ENCODE measurements around the gene RNF32. TPM values are rescaled to one million over a fixed set of nuclear protein-coding genes. Genes with fewer than 3 reads are reported as not detected.

The RNF32 gene
- total and polyA plus RNA-seq, 2 experiments from 2014 or later = 0.92 to 2.3 TPM

DNA sequence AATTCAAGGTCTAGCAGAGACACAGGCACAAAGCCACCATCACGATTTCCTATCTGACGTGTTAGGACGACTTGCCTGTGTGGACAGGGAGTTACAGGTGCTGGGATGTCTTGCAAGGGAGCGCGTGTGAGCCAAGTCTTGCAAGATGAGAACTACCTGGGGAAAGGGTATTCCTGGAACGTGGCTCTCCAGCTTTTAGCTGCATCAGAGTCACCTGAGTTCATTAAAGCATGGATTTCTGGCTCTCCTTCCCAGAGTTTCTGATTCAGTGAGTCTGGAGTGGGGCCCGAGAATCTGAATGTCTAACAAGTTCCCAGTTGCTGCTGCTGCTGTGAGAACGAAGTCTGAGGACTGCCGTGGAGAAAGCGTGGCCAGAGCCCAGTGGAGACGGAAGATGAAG, 30.0 kb upstream of the RNF32 start:
- TF ChIP-seq, protein P1, sequence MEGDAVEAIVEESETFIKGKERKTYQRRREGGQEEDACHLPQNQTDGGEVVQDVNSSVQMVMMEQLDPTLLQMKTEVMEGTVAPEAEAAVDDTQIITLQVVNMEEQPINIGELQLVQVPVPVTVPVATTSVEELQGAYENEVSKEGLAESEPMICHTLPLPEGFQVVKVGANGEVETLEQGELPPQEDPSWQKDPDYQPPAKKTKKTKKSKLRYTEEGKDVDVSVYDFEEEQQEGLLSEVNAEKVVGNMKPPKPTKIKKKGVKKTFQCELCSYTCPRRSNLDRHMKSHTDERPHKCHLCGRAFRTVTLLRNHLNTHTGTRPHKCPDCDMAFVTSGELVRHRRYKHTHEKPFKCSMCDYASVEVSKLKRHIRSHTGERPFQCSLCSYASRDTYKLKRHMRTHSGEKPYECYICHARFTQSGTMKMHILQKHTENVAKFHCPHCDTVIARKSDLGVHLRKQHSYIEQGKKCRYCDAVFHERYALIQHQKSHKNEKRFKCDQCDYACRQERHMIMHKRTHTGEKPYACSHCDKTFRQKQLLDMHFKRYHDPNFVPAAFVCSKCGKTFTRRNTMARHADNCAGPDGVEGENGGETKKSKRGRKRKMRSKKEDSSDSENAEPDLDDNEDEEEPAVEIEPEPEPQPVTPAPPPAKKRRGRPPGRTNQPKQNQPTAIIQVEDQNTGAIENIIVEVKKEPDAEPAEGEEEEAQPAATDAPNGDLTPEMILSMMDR (IDR thresholded peaks at IDR 0.05; ENCODE audit: low read depth, low read length) = no peak
- Histone ChIP-seq H3K27ac (no peak overlapping the region), H3K9me3 (ENCODE audit: low read depth) (no peaks in the 10 kb centered on the region), H3K4me3 (no peak overlapping the region), H3K27me3 (peaks cover 11% of the 10 kb centered on the region), H3K4me1 (ENCODE audit: low read depth) (no peaks in the 10 kb centered on the region), H3K36me3 (no peaks in the 10 kb centered on the region)
- DNase-seq (ENCODE audit: low read depth in 1 of 2, low spot score in 1 of 2) = no peak

DNA sequence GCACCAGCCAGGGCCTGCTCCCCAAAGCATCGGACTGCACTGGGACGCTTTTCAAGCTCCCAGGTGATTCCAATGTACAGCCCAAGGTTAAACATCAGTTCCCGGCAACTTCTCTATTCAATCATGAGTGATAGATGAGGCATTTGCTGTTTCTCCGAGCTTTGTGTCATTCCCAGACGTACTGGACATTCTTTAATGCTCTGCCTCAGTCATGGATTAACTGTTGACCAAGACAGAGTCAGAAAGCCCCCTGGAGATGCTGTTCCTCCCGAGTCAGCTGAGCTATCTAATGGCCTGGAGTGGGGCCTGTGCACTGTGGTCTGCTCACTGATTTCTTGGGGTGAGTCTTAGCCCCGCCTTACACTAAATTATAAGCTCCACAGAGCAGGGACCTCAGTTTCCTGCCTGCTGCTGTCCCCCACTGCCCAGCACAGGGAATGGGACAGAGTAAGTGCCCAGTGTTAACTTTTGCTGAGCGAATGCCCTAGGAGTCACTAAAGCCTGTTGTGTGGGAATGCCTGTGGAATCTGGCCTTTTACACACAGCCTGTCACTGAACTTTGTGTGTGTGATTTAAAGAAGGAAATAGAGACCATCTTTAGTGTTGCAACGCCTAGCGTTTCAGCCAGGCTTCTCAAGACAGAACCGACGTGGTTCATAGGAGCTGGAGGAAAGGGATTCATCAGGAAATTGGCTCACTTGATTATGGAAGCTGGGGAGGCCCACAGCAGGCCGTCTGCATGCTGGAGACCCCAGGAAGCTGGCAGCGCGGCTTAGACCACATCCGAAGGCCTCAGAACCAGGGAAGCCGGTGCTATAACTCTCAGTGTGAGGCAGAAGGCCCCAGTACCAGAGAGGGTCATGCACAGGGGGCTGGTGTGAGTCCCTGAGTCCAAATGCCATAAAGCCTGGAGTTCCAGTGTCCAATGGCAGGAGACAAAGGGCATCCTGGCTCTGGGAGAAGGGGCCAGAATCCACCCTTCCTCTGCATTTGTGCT, 29.3 kb upstream of the RNF32 start:
- Histone ChIP-seq H3K4me3 (no peak overlapping the region), H3K4me1 (ENCODE audit: low read depth) (no peaks in the 10 kb centered on the region), H3K27ac (no peak overlapping the region), H3K9me3 (ENCODE audit: low read depth) (no peaks in the 10 kb centered on the region), H3K27me3 (peaks cover 18% of the 10 kb centered on the region), H3K36me3 (no peaks in the 10 kb centered on the region)
- TF ChIP-seq, protein P1 (IDR thresholded peaks at IDR 0.05; ENCODE audit: low read depth, low read length) = no peak
- DNase-seq (ENCODE audit: low read depth in 1 of 2, low spot score in 1 of 2) = no peak

DNA sequence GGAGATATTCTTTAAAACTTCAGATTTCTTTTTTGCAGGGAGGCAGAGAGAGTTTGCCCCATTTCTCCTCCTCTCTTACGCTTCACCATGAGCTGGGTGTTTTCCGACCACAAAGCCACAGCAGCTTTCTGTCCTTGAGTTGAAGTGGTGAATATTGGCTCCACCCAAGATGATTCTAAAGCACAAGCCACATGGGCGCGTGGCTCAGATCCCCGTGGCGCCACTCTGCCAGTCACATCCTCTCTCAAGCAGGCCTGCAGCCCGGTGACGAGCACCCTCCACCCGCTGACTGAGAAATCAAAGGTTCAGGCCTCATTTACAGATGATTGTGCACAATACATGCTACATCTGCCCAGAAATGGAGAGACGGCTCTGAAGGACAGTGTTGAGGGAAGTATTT, 27.6 kb upstream of the RNF32 start:
- peaks cover 34% of the 10 kb centered on the region for H3K27me3 ChIP-seq
- H3K9me3 ChIP-seq (ENCODE audit: low read depth) = no peaks in the 10 kb centered on the region
- H3K36me3 ChIP-seq = no peaks in the 10 kb centered on the region
- TF ChIP-seq, protein P1 (IDR thresholded peaks at IDR 0.05; ENCODE audit: low read depth, low read length) = no peak
- H3K27ac ChIP-seq = no peak overlapping the region
- H3K4me1 ChIP-seq (ENCODE audit: low read depth) = no peaks in the 10 kb centered on the region
- no peak for DNase-seq (ENCODE audit: low read depth in 1 of 2, low spot score in 1 of 2)
- H3K4me3 ChIP-seq = no peak overlapping the region

DNA sequence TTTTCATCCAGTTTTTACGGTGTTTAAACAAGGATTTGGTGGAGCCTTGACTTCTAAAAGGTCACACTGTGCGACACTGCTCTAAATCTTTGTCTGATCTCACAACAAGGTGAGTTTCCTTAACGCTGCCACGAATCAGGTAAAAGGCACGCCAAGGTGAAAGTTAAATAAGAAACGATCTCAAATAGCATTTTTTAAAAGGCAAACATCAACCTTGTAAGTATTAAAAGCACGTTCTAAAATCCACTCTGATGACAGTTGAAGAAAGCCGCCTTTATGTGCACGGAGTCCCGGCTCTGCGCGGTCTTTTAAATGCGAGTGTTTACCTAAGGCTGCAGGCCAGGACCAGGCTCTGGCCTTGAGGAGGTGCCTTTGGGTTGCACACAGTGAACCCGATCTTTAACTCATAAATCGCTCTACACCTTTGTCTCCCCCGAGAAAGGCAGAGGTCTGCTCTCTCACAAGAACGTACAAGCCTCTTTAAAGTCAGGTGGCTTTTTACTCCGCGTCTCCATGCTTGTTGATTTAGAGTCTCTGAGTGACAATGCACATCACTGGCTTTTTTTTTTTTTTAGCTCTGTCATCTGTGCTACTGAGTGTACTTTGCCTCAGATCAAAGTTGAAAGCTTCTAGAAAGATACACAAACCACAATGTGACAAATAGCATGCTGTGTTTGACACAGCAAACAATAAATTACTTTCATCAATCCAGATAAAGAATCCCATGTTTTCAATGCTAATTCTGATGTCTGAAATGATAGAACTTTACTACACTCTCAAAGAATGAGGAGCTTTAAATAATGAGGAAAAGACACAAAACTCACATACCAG, 25.9 kb upstream of the RNF32 start:
- Histone ChIP-seq H3K27me3 (peaks cover 42% of the 10 kb centered on the region), H3K4me1 (ENCODE audit: low read depth) (no peaks in the 10 kb centered on the region), H3K9me3 (ENCODE audit: low read depth) (no peaks in the 10 kb centered on the region), H3K27ac (no peak overlapping the region), H3K36me3 (no peaks in the 10 kb centered on the region), H3K4me3 (no peak overlapping the region)
- TF ChIP-seq, protein P1 (IDR thresholded peaks at IDR 0.05; ENCODE audit: low read depth, low read length) = no peak
- DNase-seq (ENCODE audit: low read depth in 1 of 2, low spot score in 1 of 2) = no peak

DNA sequence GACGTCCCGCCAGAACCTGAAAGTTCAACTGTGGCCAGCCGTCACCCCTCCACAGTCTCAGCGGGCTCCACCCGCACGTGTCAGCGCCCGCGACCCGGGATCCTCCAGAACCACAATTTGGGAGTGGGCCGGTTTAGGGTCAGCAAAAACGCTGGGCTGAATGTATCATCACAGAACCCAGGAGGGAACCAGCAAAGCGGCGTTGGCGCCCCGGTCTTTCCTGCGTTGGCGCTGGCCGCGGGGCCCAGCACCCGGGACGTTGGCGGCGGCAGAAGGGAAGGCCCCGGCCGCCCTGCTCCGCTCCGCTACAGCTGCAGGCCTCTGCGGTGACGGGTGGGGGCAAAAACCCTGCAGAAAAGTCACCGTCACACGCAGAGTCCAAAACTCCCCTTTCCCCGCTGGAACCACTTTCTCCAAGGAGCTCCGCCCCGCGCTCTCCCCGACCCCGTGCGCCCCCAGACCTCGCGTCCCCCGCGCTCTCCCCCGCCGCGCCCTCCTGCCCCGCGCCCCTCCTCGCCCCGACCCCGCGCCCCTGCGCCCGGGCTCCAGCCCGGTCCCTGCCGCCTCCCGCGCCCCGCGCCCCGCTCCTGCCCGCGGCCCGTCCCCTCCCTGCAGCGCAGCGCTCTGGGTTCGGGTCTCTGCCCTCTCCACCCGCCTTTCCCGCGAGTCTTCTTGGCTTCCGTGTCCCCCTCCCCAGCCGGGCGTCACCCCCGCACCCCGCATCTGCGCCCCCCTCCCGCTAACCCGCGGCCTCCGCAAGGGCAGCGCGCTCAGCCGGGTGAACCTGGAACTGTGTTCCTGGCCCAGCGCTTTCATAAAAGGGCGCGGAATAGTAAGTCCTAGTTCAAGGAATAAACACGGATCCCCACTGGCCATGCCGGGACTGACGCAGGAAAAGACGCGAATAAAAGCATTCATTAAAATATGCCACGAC, 24.0 kb upstream of the RNF32 start:
- Histone ChIP-seq H3K4me1 (ENCODE audit: low read depth) (no peaks in the 10 kb centered on the region), H3K9me3 (ENCODE audit: low read depth) (no peaks in the 10 kb centered on the region), H3K36me3 (no peaks in the 10 kb centered on the region), H3K27ac (no peak overlapping the region), H3K4me3 (peak overlapping the region; percentile 25), H3K27me3 (peaks cover 42% of the 10 kb centered on the region)
- peak in 1 of 2 donors; percentile 45 for DNase-seq (ENCODE audit: low read depth in 1 of 2, low spot score in 1 of 2)
- TF ChIP-seq, protein P1 (IDR thresholded peaks at IDR 0.05; ENCODE audit: low read depth, low read length) = no peak

Measured in cardiac muscle cell (in vitro differentiated cells and primary cell).